Measurements from ENCODE around the gene TCF7L2.

TCF7L2 gene

DNA sequence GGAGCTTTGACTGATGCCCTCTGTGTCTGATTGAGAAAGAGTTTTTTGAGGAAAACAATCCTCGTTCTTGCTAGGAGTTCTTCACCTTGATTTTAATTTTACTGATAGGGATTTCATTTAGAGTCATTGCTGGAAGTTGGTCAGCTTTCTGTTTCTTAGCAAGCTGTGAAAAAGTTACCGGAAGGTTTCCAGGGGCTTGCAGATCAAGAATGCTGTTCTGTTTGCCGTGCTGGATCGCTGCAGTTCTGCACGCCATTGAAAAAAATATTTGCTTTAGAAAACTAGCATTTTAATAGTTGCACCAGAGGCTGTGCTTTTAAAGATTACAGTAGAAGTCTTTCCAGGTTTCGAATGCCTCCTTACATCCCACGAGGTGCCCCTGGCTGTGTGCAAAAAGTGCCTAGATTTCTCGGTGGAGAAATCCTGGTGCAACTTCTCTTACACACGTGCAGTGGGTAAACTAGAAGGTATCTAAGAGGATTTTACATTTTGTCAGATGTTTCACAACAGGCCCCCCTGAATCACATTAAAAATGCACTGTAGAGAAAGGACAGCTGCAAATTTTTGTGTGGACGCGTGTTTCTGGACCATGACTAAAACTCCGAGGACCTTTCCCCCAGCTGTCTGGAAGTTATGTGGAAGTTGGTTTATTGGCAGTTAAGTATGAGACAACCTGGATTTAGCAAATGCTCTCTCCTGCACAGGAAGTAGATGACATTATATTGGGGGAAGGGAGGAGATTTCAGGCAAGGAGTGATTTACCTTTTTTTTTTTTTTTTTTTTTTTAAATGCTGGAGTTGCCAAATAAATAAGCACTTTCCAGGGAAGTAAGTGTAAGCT lies 5.8 kb downstream of the TCF7L2 start:
- H3K9me3 Mint-ChIP-seq, result no peaks in the 10 kb centered on the region
- H3K27ac Mint-ChIP-seq, result no peak overlapping the region
- H3K27me3 Mint-ChIP-seq, result peaks cover 39% of the 10 kb centered on the region
- peaks cover 21% of the 10 kb centered on the region for H3K4me1 Mint-ChIP-seq
- peaks cover 2% of the 10 kb centered on the region for H3K36me3 Mint-ChIP-seq
- no peak overlapping the region for H3K4me3 Mint-ChIP-seq

- H3K27ac Mint-ChIP-seq, result no peak overlapping the region
- H3K36me3 Mint-ChIP-seq, result peaks cover 2% of the 10 kb centered on the region
- no peak overlapping the region for H3K4me3 Mint-ChIP-seq
- no peaks in the 10 kb centered on the region for H3K9me3 Mint-ChIP-seq
- peaks cover 20% of the 10 kb centered on the region for H3K4me1 Mint-ChIP-seq
- H3K27me3 Mint-ChIP-seq, result peaks cover 39% of the 10 kb centered on the region
Measured at GRCh38 chr10:112956631-112957350, 6.7 kb downstream of the TCF7L2 start.

DNA sequence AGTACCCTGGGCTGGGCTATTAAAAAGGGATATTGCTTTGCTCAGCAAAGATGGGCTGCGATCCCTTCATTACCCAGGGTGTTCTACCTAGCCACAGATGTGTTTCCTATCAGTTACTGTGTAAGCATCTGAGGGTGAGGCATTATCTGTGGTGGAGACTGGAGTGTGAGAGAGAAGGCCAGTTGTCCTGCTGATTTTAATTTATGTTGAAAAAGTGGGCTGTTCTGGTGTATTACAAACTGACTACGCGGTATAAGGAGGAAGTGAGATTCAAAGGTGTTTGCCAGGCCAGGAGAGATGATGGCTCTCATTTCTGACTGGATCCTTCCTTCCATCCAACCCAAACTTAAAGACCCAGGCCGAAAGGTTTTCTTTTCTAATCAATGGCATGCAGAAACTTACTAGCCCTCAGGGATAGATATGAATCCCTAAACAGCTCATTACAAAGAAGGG lies 7.6 kb downstream of the TCF7L2 start:
- Mint-ChIP-seq H3K9me3 (no peaks in the 10 kb centered on the region), H3K4me1 (peaks cover 18% of the 10 kb centered on the region), H3K27me3 (peaks cover 37% of the 10 kb centered on the region), H3K27ac (no peak overlapping the region), H3K36me3 (peaks cover 2% of the 10 kb centered on the region), H3K4me3 (no peak overlapping the region)

GRCh38 chr10:112958275-112958995 lies 8.4 kb downstream of the TCF7L2 start:
- H3K27me3 Mint-ChIP-seq, result peaks cover 34% of the 10 kb centered on the region
- H3K36me3 Mint-ChIP-seq, result peaks cover 2% of the 10 kb centered on the region
- no peaks in the 10 kb centered on the region for H3K9me3 Mint-ChIP-seq
- no peak overlapping the region for H3K4me3 Mint-ChIP-seq
- H3K4me1 Mint-ChIP-seq, result peaks cover 13% of the 10 kb centered on the region
- H3K27ac Mint-ChIP-seq, result no peak overlapping the region

DNA sequence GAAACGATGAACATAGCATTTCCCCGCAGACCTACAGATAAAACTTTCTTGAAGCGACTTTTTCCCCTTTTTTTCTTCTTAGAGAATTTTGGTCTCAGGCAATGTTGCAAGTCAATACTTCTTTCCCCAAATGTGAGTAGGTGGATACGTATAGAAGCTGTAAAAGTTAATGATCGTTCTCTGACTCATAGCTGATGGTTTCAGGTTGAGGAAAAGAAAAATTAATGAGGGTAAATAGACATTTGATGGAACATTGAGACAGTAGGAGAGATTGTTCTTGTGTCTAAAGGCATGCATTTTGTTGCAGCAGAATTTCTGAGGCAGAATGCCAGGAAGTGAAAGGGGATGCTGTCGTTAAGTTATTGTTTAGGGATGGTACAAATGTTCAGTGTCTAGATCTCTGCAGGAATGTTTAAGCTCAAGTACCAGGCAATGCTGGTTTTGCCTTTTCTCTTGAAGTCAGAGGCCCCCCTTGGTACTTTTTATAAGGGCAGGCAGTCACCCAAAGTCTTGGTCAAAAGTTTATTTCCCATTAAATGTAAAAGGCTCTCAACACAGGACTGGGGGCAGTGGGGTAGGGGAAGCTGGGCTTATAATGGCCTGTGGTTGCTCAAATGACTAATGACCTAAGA lies 9.3 kb downstream of the TCF7L2 start:
- Mint-ChIP-seq H3K4me3 (no peak overlapping the region), H3K27ac (no peak overlapping the region), H3K36me3 (peaks cover 2% of the 10 kb centered on the region), H3K4me1 (peaks cover 13% of the 10 kb centered on the region), H3K27me3 (peaks cover 28% of the 10 kb centered on the region), H3K9me3 (no peaks in the 10 kb centered on the region)

DNA sequence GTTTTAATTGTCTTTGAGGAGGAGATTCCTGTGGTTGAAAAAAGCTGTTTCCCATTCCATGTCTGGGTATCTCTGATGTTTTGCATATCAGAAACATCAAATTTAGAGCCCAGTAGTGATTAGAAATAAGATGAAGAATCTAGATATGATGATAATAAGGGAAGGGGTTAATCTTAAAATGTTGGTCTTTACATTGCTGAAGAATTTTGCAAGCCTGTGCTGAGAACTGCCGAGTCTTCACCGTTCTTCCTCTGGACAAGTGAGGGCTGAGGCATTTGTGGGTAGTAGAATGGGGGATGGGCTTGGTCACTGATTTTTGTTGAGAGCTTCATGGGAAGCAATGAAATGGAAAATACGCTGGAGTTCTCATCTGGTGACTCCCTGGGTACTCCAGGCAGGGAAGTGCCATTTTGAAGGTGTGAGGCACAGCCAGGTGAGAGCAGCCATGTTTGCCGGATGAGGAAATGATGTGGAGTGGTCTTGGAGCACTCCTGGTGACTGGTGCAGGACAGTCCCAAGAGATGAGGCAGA lies 10.2 kb downstream of the TCF7L2 start:
- H3K9me3 Mint-ChIP-seq, result no peaks in the 10 kb centered on the region
- peaks cover 27% of the 10 kb centered on the region for H3K27me3 Mint-ChIP-seq
- H3K36me3 Mint-ChIP-seq, result peaks cover 2% of the 10 kb centered on the region
- H3K4me3 Mint-ChIP-seq, result no peak overlapping the region
- H3K27ac Mint-ChIP-seq, result no peak overlapping the region
- peaks cover 11% of the 10 kb centered on the region for H3K4me1 Mint-ChIP-seq

DNA sequence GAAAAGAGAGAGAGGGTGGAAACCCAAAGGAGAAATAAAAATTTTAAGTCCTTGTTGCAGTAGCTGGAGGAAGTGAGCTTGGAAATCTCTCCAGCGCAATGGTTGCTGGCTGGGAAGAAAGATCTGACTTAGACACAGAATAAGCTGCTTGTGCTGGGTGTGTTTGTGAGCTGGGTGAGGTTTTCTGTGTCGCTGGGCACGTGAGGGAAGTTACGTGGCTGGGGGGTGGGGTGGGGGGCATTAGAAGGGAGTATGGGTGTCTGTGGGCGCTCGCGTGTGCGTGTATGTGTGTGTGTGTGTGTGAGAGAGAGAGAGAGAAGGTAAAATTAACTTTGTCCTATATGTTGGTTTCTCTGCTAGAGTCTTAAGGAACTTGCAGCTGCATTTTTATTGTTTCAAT lies 11.6 kb downstream of the TCF7L2 start:
- Mint-ChIP-seq H3K9me3 (no peaks in the 10 kb centered on the region), H3K4me3 (no peak overlapping the region), H3K27ac (no peak overlapping the region)

GRCh38 chr10:112962343-112962742 lies 12.3 kb downstream of the TCF7L2 start:
- Mint-ChIP-seq H3K4me1 (no peaks in the 10 kb centered on the region), H3K4me3 (no peak overlapping the region), H3K9me3 (no peaks in the 10 kb centered on the region), H3K27ac (no peak overlapping the region), H3K27me3 (peaks cover 16% of the 10 kb centered on the region), H3K36me3 (peaks cover 2% of the 10 kb centered on the region)

More for the DNA sequence above, 11.6 kb downstream of the TCF7L2 start:
- Mint-ChIP-seq H3K27me3 (peaks cover 19% of the 10 kb centered on the region), H3K4me1 (no peaks in the 10 kb centered on the region), H3K36me3 (peaks cover 2% of the 10 kb centered on the region)

GRCh38 chr10:112963835-112964234 lies 13.8 kb downstream of the TCF7L2 start:
- Mint-ChIP-seq H3K9me3 (no peaks in the 10 kb centered on the region), H3K36me3 (peaks cover 2% of the 10 kb centered on the region), H3K27me3 (peaks cover 10% of the 10 kb centered on the region), H3K4me3 (no peak overlapping the region), H3K4me1 (no peaks in the 10 kb centered on the region), H3K27ac (no peak overlapping the region)

- H3K27ac Mint-ChIP-seq, result no peak overlapping the region
- peaks cover 2% of the 10 kb centered on the region for H3K36me3 Mint-ChIP-seq
- H3K4me3 Mint-ChIP-seq, result no peak overlapping the region
- no peaks in the 10 kb centered on the region for H3K4me1 Mint-ChIP-seq
- no peaks in the 10 kb centered on the region for H3K9me3 Mint-ChIP-seq
- peaks cover 9% of the 10 kb centered on the region for H3K27me3 Mint-ChIP-seq
Measured at GRCh38 chr10:112964482-112964881, 14.4 kb downstream of the TCF7L2 start.

DNA sequence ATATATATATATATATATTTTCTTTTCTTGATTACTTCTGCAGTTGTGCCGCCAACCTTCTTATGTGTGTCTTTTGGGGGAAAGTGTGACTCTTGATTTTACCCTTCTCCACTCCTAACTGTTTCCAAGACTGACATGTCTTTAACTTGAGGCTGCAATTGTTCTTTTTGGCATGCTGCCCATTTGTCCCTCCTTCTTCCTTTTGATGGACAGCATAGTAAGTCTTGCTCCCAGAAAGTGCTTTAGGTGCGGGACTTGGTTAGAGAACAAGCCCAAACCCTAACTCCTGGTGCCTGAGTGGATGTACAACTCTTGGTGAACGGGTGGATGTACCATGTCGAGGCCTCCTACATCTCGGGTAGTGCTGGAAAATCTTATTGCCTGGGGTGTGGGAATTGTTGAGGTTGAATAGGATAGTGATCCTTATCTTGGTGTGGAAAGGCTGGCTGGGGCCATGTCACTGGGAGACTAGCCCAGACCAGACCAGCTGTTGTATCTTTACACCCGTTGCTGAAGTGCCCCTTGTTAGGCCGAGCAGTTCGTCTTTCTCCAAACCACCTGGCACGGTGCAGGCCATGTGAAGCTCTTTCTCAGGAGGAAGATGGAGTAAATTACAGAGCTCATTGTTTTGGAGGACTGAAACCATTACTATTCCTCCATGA lies 16.3 kb downstream of the TCF7L2 start:
- Mint-ChIP-seq H3K36me3 (no peaks in the 10 kb centered on the region), H3K4me3 (no peak overlapping the region), H3K27ac (no peak overlapping the region), H3K27me3 (peaks cover 3% of the 10 kb centered on the region), H3K4me1 (no peaks in the 10 kb centered on the region), H3K9me3 (no peaks in the 10 kb centered on the region)

GRCh38 chr10:112967200-112967599 lies 17.2 kb downstream of the TCF7L2 start:
- H3K27me3 Mint-ChIP-seq, result peaks cover 2% of the 10 kb centered on the region
- no peaks in the 10 kb centered on the region for H3K4me1 Mint-ChIP-seq
- no peak overlapping the region for H3K4me3 Mint-ChIP-seq
- H3K27ac Mint-ChIP-seq, result no peak overlapping the region
- no peaks in the 10 kb centered on the region for H3K9me3 Mint-ChIP-seq
- no peaks in the 10 kb centered on the region for H3K36me3 Mint-ChIP-seq

DNA sequence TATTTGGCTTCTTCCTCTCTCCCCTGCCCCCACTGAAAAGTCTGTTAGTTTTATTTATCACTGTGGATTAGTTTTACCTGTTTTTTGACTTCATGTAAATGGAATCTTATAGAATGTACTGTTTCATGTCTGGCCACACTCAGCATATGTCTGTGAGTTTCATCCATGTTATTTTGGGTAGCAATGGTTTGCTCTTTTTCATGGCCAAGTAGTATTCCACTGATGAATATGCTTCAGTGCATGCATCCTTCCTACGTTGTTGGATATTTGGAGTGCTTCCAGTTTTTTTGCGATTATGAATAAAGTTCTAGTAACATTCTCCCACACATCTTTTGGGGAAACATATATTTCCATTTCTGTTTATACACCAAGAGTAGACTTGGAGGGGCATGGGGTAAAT lies 19.1 kb downstream of the TCF7L2 start:
- Mint-ChIP-seq H3K27me3 (peaks cover 2% of the 10 kb centered on the region), H3K4me3 (no peak overlapping the region), H3K27ac (no peak overlapping the region), H3K36me3 (no peaks in the 10 kb centered on the region), H3K4me1 (no peaks in the 10 kb centered on the region), H3K9me3 (no peaks in the 10 kb centered on the region)

DNA sequence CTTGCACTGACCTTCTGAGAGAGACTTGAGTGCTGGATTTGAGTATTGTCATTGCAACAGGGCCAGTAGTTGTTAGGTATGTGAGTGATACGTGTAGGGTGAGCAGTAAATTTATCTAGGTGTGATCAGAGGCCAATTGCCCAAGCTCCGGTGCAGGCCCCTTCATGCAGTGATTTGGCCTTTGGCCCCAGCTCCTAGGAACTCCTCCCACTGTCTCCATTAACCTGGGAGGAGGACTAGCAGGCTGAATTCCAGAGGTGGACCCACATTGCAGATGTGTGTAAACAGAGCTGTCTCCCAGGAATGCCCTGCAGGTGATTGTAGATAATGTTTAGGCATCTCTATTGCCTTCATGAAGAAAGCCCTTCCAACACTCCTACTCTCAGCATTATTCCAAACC lies 19.5 kb downstream of the TCF7L2 start:
- Mint-ChIP-seq H3K4me3 (no peak overlapping the region), H3K4me1 (no peaks in the 10 kb centered on the region), H3K36me3 (no peaks in the 10 kb centered on the region), H3K27me3 (peaks cover 2% of the 10 kb centered on the region), H3K9me3 (no peaks in the 10 kb centered on the region), H3K27ac (no peak overlapping the region)

DNA sequence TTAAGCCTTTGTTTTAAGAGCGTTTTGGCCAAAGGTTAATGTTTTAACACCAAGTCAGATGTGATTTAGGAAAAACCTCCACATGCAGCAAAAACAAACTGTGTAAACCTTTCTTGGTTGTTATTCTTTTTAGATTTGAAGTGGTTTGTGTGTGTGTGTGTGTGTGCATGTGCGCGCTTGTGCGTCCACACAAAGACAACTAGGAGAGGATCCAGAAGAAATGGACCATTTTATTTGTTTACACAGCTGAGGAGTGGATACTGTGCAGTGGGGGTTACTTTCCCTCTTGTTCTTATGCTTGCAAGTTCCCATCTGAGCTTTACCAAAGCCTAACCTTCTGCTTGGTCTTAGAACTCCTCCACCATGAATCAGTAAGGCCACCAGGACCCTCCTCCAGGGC lies 20.0 kb downstream of the TCF7L2 start:
- Mint-ChIP-seq H3K4me1 (no peaks in the 10 kb centered on the region), H3K4me3 (no peak overlapping the region), H3K27ac (no peak overlapping the region), H3K36me3 (no peaks in the 10 kb centered on the region), H3K9me3 (no peaks in the 10 kb centered on the region), H3K27me3 (peaks cover 2% of the 10 kb centered on the region)

All from activated naive CD4-positive, alpha-beta T cell treated with anti-CD3 and anti-CD28 coated beads, Interleukin-2, amount 50 U/mL, for 24 hours (primary cell).